AG04450 (cell line): Measurements from ENCODE around the gene CPN2. TPM values are rescaled to one million over a fixed set of nuclear protein-coding genes. Genes with fewer than 3 reads are reported as not detected.

Experiments
- CTCF ChIA-PET: fragments of 300-600, 350-600 bp; formaldehyde crosslinking; extraction: SDS; loops from one replicate; lab custom pipeline; 2022; ENCODE audit warnings: antibody characterized with exemption, inconsistent platforms; lab: Charles Lee
- POLR2A ChIA-PET: fragments of 350-600 bp; formaldehyde crosslinking; extraction: SDS; loops from one replicate; lab custom pipeline; 2021; ENCODE audit warnings: antibody characterized with exemption, inconsistent platforms; lab: Yijun Ruan, JAX
- DNase-seq: peaks from one replicate; pipeline ENCODE4 v3.0.0-alpha.2; 2011; ENCODE audit warnings: low read depth, low spot score
- H3K27ac ChIP-seq: one replicate; pipeline ENCODE4 v1.5.1; 2012; ENCODE audit warnings: low read depth, low read length, control low read depth
- H3K27me3 ChIP-seq: one replicate; pipeline ENCODE4 v1.6.0; 2012; ENCODE audit warnings: low read length; ENCODE audit not compliant: control insufficient read depth, insufficient read depth
- H3K4me3 ChIP-seq: 2 replicates; pipeline ENCODE4 v1.5.1; 2011; ENCODE audit warnings: mild to moderate bottlenecking, low read depth, low read length, control low read depth
- H3K9me3 ChIP-seq: 2 replicates; pipeline ENCODE4 v1.5.1; 2012; ENCODE audit warnings: low read length; ENCODE audit not compliant: control insufficient read depth, insufficient read depth
- CTCF ChIP-seq: IDR thresholded peaks from 2 replicates; pipeline ENCODE4 v1.5.1; 2011; ENCODE audit warnings: low read depth, low read length, control low read depth, inconsistent platforms
- polyA plus RNA-seq: library from polyadenylated mRNA; depleted of rRNA; stranded (reverse); fragments of >200 nt; gene quantifications from 2 replicates; pipeline ENCODE4 v1.2.3, GENCODE V29; 2011

CPN2 gene
- polyA plus RNA-seq, 1 experiment = not detected

DNA sequence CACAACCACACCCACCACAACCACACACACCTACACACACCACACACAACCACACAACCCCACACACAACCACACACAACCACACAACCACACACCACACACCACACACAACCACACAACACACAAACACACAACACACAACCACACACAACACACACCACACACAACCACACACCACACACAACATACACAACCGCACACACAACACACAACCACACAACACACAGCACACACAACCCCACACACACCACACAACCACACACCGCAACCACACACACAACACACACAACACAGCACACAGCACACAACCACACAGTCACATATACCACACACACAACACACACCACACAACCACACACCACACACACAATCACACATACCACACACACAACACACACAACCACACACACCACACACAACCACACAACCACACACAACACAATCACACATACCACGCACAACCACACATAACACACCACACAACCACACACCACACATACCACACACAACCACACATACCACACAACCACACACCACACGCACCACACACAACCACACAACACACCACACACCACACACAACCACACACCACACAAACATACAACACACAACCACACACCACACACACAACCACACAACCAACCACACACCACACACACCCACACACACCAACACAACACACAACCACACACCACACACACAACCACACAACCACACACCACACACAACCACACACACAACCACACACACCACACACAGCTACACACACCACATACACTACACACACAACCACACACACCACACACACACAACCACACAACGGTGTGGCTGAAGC, 23.7 kb downstream of the CPN2 start:
- no peaks in the 10 kb centered on the region for H3K27me3 ChIP-seq
- no peak overlapping the region for H3K4me3 ChIP-seq
- no peak for TF ChIP-seq CTCF
- no peak overlapping the region for H3K27ac ChIP-seq
- ChIA-PET CTCF (interaction anchor here (2.1 kb wide), 1 partner anchor 16 kb away, joined by 10 read pairs; no protein-coding TSS in a partner anchor), POLR2A (interaction anchor here (0.7 kb wide), 1 partner anchor 470 kb away, joined by 3 read pairs; no protein-coding TSS in a partner anchor)
- H3K9me3 ChIP-seq = peaks cover 11% of the 10 kb centered on the region; the same call in 1 of the 2 replicates
- DNase-seq = no peak

- H3K9me3 ChIP-seq = peaks cover 11% of the 10 kb centered on the region; the same call in 1 of the 2 replicates
- CTCF ChIA-PET = no interaction called here
- no peak for DNase-seq
- H3K4me3 ChIP-seq = no peak overlapping the region
- POLR2A ChIA-PET = no interaction called here
- H3K27me3 ChIP-seq = no peaks in the 10 kb centered on the region
- no peak overlapping the region for H3K27ac ChIP-seq
- TF ChIP-seq CTCF = no peak
Observed at GRCh38 chr3:194326968-194327217, 24.2 kb downstream of the CPN2 start.

DNA sequence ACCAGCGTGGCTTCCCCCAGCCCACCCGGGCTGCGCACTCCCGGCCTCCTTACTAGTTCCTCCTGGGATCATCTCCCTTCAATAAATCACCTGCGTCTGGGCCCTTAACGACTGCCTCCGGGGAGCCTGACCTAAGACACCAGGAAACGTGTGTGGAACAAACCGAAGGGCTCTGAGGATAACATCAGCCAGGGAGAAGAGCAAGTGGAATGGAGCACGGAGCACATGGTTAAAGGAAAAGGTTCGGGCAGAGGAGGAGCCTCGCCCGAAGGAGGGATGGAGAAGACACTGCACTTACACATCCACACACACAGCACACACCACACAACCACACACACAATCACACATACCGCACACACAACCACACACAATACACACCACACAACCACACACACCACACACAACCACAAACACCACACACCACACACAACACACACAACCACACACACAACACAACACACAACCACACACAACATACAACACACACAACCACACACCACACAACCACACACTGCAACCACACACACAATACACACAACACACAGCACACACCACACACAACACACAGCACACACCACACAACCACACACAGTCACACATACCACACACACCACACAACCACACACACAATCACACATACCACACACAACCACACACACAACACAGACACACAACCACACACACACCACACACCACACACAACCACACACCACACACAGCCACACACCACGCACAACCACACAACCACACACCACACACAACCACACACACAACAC, 24.7 kb downstream of the CPN2 start:
- Histone ChIP-seq H3K9me3 (peaks cover 11% of the 10 kb centered on the region; the same call in 1 of the 2 replicates), H3K4me3 (no peak overlapping the region), H3K27ac (peak overlapping the region; percentile 11), H3K27me3 (no peaks in the 10 kb centered on the region)
- ChIA-PET POLR2A (no interaction called here), CTCF (interaction anchor here (0.7 kb wide), 1 partner anchor 188 kb away, joined by 3 read pairs; no protein-coding TSS in a partner anchor)
- DNase-seq = no peak
- no peak for TF ChIP-seq CTCF

- CTCF ChIA-PET = interaction anchor here (0.7 kb wide), 1 partner anchor 187 kb away, joined by 3 read pairs; no protein-coding TSS in a partner anchor
- no peaks in the 10 kb centered on the region for H3K27me3 ChIP-seq
- peaks cover 11% of the 10 kb centered on the region; the same call in 1 of the 2 replicates for H3K9me3 ChIP-seq
- no peak overlapping the region for H3K27ac ChIP-seq
- no peak for TF ChIP-seq CTCF
- POLR2A ChIA-PET = no interaction called here
- no peak overlapping the region for H3K4me3 ChIP-seq
- no peak for DNase-seq
Observed at GRCh38 chr3:194325424-194326153, 25.5 kb downstream of the CPN2 start.
